ENCODE results near the gene DCDC2.
A peak's percentile ranks its signal among the peaks of the same experiment; 100 is the strongest.
"Not testable (repeated sequence)": the region's sequence is repeated elsewhere in the genome, so short reads cannot be mapped to it uniquely, and the experiment has no call there.

DCDC2 gene

DNA sequence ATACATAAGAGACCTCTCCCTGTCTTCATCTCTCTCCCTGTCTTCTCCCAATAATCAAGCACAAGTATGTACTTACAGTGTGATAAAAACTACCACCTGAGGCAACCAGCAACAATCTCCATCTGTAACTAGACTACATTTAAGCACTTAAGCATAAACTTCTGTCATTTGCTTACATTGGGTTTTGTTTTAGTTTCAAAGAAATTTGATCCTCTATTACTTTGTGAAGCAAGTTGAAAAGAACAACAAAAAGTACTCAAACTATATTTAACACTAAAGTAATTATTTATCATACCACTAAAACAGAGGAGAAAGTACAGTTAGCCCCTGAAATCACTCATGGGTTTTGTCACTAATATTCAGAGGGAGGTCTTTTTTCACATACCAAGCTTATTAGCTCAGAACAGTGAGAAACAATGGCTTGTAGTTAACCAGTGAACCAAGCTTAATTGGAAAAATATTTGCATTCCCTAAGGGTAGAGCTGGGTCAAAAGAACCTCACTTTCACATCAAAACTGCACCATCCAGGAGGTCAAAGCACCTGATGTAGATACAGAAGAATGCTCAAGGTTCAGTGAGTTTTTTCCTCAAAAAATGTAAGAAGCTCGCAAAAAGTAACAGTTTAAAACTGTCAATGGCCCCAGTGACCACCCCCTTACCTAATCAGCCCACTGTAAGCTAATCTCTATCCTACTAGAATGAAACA is 34.1 kb downstream of the DCDC2 start:
- peak; percentile 98 for FAIRE-seq

DNA sequence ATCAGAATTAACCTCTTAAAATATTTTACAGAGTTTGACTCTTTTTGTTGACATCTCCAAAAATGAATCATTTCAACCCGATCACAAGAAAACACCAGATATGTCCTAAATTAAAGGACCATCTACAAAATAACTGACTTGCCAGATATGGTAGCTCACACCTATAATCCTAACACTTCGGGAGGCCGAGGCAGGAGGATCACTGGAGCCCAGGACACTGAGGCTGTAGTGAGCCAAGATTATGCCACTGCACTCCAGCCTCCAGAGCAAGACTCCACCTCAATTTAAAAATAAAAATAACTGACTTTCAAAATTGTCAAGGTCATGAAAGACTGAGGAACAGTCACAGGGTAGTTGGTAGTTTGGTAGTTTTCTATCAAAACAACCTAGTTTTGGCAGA is 34.9 kb downstream of the DCDC2 start:
- no peak for FAIRE-seq

DNA sequence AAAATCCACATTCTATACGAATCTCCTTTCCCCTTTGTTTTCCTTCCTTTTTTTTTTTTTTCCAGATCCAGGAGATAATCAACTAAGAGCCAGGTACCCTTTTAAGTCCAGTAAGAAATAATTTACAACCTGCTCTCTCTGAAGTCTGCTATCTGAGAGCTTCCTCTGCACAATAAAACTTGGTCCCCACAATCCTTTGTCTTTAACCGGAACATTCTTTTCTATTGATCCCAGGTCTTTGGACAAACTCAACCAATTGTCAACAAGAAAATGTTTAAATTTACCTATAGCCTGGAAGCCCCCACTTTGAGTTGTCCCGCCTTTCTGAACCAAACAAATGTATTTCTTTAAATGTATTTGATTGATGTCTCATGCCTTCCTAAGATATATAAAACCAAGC is 35.4 kb downstream of the DCDC2 start:
- FAIRE-seq = not testable (repeated sequence)

DNA sequence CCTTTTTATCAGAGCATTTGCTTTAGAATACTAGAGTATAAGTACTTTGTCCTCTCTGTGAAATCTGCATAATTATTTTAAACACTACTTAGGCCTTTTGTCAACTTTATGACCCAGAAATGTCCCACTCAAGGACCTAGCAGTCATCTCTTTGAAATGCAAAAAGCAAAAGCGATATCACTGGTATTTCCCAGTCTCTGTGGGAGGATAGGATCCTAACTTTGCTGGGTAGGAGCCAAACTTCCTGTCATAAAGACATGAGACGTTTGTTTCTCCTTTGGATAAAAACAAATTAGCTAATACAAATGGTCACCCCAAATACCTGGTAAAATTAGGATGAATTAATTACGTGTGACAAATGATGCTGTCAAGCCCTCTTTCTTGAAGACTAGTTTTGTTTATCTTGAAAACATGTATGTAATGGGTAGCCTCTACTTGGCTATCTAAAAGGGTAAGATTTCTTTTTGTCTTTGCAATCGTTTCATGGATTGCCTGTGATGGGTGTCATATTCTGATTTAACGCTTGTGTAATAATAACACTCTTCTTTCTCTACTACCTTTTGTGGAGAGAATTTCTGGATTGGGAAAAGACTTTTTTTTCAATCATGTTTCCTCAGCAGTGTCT is 36.2 kb downstream of the DCDC2 start:
- peak; percentile 79 for FAIRE-seq

DNA sequence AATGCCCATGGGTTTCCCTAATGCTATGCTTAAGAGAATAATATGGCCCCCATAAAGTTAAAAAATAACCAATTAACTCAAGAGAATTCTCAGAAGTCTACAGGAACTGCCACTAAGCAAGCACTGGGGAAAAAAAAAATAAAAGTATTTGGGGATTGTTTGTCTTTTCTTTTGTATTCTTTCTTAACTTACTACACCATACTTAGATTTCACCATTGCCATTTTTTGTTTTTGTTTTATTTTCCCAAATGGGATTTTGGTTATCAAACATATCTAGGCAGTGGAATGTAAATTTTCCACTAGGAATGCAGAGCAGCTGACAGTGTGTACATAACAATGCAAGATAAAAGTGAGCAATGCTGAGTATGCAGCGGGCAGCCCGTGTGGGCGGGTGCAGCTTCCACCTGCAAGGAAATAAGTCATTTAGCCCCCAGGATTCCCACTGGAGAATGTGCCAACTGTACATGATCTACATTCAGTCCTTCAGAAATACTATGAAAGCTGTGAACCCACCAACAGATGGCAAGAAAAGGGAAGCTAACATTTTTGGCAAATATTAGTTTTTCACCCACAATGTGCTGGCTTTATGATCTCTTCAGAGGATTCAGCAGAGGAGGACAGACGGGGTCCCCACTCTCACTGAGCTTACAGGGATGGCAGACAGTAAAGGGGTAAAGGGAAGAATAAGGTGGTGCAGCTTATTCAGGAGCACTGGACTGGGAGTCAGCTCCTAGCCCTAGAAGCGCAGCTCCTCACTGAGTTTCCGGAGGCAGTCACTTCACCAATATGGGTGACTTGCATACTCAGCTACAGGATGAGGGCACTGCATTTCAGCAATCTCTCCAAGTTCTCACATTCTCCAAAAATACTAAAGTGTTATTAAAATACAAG is 44.4 kb downstream of the DCDC2 start:
- FAIRE-seq = peak; percentile 99

DNA sequence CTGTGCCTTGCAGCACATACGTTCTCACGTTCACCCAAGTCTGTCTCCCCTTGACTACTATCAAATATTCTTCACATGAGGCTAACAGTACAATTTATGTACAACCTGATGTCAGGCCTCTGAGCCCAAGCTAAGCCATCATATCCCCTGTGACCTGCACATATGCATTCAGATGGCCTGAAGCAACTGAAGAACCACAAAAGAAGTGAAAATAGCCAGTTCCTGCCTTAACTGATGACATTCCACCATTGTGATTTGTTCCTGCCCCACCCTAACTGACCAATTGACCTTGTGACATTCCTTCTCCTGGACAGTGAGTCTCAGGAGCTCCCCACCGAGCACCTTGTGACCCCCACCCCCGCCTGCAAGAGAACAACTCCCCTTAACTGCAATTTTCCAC is 46.1 kb downstream of the DCDC2 start:
- not testable (repeated sequence) for FAIRE-seq

DNA sequence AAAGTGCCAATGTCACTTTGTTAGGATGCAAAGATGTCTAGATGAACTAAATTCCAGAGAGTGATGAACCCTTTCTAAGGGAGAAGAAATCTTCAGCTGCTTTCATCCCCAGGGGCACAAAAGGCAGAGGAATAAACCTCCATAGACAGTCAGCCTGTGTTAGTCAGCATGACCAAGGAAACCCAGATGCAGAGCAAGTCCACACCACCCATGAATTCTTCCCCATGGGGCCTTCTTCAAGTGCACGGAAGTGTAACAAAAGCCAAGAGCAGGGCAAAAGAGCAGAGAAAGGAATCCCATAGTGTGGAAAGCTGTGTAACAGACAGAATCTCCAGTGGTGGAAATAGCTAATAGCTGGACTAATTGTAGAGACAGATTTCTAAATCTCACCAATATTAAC is 50.0 kb downstream of the DCDC2 start:
- no peak for FAIRE-seq

DNA sequence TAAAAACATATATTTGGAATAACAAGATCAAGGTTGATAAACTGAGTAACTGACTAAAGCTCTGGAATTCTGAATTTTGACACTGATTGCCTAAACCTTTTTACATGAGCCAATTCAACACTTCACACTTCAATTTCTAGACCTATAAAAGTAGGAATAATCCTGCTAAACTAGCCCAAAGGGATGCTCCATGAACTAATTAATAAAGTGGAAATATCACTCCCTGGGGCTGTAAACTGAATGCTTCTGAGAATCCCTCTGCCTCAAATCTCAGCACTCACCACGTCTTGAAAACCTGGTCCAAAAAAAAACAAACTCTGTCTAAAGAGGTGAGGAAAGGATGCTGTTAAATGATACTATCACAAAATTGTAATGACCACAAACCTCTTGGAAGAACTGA is 50.9 kb downstream of the DCDC2 start:
- no peak for FAIRE-seq

DNA sequence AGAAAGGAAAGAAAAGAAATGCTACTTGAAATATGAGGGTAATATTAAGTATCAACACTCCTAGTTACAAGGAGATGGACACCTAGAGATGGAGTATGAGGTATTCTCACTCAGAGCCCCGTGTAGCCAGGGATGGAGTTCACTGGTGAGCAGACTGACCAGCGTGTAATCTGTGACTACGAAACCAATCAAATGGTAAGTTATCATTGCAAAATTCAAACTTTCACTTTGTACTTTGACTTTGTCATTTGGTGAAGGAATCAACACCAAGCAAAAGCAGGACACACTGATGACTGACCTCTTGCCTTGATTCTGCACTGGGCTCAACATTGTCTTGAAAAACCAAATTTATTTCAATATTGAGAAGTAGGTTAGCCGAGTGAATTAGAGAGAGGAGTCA is 51.8 kb downstream of the DCDC2 start:
- FAIRE-seq = no peak

DNA sequence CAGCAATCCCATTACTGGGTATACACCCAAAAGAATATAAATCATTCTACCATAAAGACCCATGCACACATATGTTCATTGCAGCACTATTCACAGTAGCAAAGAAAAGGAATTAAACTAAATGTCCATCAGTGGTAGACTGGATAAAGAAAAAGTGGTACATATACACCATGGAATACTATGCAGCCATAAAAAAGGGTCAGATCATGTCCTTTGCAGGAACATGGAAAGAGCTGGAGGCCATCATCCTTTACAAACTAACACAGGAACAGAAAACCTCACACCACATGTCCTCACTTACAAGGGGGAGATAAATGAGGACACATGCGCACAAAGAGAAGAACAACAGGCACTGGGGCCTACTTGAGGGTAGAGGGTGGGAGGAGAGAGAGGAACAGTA is 60.9 kb downstream of the DCDC2 start:
- FAIRE-seq = no peak

DNA sequence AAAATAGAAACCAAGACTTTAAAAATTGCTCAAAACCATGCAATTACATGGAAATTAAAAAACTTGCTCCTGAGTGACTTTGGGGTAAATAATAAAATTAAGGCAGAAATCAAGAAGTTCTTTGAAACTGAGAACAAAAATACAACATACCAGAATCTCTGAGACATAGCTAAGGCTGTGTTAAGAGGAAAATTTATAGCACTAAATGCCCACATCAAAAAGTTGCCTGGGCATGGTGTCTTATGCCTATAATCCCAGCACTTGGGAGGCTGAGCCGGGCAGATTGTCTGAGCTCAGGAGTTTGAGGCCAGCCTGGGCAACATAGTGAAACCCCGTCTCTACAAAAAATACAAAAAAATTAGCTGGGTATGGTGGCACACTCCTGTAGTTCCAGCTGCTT is 64.0 kb downstream of the DCDC2 start:
- FAIRE-seq = not testable (repeated sequence)

DNA sequence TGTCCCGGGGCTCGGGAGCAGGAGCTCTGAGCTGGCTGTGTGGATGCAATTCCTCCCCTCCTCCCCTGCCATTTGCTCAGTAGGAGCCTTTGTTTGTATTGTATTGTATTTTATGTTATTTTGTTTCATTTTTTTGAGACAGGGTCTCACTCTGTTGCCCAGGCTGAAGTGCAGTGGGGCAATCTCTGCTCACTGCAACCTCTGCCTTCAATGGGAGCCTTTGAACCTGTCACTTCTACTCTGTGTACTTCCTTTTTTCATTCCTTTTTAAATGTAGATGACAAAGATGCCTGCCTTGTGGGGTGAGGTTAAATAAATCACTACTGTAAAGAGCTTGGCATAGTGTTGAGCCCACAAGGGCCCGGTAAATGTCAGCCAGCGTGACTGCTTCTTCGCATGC is 70.6 kb downstream of the DCDC2 start:
- FAIRE-seq = no peak

DNA sequence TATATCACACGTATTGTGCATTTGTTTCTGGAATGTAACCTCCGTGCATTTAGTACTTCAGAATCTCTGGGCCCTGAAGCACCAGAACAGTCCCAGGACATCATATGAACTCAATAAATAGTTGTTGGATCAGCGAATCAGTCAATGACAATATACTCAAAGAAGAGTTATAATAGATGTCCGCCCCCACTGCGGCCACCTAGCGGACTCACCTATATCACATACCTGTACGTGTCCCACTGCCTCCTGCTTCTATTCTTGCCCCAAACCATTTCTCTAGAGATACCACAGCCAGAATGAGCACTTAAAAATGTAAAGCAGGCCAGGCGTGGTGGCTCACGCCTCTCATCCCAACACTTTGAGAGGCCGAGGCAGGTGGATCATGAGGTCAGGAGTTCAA is 73.9 kb downstream of the DCDC2 start:
- no peak for FAIRE-seq

DNA sequence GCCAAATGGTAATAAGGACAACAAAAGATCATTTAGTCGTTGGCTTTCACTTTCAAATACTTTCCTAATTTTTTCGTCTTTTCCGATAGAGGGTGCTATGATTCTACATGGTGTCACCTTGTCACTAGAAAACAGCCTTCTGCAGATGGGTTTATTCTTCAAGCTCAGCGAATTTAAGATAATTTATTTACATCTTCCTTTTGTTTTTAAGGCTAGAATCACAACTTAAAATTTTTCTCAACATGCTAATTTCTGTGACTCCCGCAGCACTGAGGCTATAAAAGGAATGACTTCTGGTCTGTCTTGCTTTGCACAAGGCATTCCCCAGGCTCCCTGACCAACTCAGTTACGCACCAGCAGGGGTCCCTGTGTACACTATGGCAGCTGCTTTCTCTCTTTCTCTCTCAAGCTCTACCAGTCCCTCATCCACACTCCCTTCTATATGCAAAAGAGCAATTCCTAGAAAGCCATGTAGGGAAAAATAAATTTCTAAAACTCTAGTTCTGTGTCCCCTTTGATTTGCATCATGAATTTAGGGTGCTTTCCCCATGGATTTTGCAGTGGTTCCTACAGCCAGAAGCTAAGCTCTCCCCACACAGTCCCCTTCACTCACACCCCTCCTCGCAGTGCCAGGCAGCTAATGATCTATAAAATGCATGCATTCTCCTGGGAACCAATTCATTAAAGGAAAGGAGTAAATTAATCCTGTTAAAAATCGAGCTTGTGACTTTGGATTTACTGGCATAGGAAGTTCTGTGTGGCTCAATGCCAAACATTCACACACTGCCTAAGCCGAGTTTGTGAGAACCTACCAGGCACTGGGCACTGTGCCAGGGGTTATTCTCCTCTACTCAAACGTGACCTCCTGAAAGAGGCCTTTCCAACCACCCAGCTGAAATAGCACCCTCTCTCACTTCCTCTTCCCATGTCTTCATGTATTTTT is 74.5 kb downstream of the DCDC2 start:
- FAIRE-seq = peak; percentile 92

DNA sequence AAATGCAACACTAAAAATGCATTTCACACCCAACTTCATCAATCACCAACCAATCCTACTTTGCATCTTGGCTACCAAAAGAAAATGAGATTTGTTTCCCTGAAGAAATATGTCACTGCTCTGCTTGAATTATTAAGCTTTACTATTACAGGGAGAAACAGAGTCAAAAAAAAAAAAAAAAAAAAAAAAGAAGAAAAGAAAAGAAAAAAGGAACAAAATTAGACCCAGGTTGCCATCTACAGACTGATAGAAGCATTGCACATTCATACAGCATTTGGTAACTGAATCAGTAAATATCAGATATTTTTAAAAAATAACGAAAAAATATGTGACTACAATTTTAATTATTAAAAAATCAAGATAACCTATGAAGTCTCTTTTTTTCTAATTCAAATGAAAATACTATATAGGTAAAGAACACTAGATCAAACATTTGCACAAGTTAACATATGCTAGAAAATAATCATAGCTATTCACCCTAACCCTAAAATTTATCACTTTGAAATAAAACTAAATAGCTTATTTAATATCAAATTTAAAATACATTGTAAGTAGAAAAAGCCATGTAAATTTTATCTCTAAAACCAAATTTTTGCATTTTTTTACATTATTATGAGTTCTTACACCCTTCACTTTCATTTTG is 83.3 kb downstream of the DCDC2 start:
- FAIRE-seq = peak; percentile 93

DNA sequence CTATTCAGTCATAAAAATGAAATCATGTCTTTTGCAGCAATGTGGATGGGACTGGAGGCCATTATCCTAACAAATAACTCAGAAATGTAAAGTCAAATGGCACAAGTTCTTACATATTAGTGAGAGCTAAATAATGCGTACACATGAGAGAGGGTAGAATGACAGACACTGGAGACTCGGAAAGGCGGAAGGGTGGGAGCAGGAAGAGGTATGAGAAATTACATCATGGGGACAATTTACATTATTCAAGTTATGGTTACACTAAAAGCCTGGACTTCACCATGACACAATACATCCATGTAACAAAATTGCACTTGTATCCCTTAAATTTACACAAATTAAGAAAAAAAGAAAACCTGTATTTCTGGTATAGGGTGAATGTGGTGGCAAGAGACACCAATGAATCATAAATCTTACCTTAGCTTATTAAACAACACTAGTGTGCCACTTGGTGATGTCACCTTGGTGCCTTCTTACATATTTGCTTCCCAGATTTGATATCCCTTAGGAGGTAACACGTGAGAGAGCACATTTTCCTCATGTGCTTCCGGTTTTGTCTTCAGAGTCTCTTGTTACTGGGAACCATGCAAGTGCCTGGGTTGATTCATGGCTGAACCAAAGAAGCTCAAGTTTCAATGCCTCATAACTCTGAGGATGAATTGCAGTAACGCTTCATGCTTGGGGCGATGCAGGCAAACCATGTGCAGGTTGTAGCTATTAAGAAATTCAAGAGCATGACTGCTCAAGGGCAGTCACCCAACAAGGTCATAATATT is 84.6 kb downstream of the DCDC2 start:
- no peak for FAIRE-seq

DNA sequence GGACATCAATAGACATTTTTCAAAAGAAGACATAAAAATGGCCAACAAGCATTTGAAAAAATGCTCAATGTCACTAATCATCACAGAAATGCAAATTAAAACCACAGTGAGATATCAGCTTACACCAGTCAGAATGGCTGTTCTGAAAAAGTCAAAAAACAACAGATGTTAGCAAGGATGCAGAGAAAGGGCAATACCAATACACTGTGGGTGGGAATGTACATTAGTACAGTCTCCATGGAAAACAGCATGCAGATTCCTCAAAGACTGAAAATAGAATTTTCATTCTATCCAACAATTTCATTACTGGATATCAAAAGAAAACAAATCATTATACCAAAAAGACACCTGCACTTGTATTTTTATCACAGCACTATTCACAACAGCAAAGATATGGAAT is 85.3 kb downstream of the DCDC2 start:
- no peak for FAIRE-seq

DNA sequence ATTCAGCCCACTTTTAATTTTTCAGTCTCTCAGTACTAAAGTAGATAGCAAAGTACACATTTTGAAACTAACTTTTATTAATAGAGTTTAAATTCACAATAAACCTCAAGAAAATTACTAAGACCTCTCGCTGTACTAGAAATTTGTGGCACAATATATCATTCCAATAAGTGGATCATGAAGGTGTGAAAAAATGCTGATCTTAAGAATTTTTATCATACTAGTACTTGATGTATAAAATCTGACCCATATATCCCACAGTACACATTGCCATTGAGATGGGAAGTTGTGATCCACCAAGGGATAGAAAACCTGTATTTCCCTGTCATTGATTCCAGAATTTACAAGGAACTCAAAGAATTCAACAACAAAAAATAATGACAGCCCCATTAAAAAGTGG is 85.7 kb downstream of the DCDC2 start:
- no peak for FAIRE-seq

DNA sequence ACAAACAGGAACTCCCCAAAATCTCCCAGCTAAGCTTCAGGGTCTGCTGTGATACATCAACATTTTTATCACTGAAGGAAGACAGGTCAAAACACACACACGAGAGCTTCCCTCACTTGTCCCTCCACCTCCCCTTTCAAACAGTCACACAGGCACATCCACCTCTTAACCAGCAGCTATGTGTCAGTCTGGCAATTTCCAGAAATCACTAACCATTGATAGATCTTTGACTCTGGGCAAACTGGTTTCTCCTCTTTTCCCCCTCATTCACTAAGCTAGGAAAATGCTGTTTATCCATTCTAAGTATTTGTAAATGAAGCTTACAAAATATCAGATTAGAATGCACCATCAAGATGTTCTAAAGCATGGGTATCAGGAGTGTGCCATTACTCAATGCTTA is 87.8 kb downstream of the DCDC2 start:
- no peak for FAIRE-seq

DNA sequence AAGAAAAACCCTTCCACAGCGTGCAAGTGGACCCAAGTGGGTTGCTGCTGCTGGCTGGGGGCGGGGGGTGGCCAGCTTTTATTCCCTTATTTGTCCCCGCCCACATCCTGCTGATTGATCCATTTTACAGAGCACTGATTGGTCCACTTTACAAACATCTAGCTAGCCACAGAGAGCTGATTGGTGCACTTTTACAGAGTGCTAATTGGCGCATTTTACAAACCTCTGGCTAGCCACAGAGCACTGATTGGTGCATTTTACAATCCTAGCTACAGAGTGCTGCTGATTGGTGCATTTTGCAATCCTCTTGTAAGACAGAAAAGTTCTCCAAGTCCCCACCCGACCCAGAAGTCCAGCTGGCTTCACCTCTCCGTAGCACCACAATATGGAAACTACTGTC is 99.6 kb downstream of the DCDC2 start:
- not testable (repeated sequence) for FAIRE-seq

DNA sequence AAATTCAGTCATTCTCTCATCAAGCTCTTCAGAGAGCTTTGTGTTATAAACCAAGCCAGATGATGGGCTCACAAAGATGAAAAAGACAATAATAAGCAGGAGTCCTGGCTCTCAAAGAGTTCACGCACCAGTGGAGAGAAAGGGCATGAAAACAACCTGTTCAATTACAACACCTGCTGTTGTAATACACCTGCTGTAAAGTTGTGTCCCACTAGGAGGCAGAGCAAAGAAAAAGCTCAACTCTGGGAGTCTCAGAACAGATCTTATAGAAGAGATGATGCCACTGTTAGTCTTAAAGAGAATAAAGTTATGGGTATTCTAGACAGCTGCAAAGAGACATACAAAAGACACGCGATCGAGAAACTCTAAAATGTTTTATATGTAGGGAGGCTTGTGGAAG is 100.6 kb downstream of the DCDC2 start:
- FAIRE-seq = no peak
